HG03460 (cell line): ENCODE data around the gene PLOD3.

Experiments used
- ATAC-seq: cut with Tn5 transposase; IDR thresholded peaks from one replicate; pipeline ENCODE4 v1.9.1; 2021; ENCODE audit not compliant: unreplicated experiment

Gene PLOD3

GRCh38 chr7:101186194-101186593 lies 31.2 kb downstream of the PLOD3 start:
- ATAC-seq: no peak

GRCh38 chr7:101185258-101185839 lies 32.0 kb downstream of the PLOD3 start:
- ATAC-seq: no peak

- no peak for ATAC-seq
Measured at GRCh38 chr7:101180130-101180755, 37.1 kb downstream of the PLOD3 start, which contains the start of gene NAT16. NAT16 (minus strand) TSS chr7:101180293; CDS start chr7:101174807, 5,486 bp downstream.

- no peak for ATAC-seq
Measured at GRCh38 chr7:101179713-101180112, 37.7 kb downstream of the PLOD3 start.

- no peak for ATAC-seq
Measured at GRCh38 chr7:101179117-101179516, 38.3 kb downstream of the PLOD3 start.

GRCh38 chr7:101177644-101178043 lies 39.7 kb downstream of the PLOD3 start:
- ATAC-seq: no peak

- no peak for ATAC-seq
Measured at GRCh38 chr7:101175664-101176063, 41.7 kb downstream of the PLOD3 start.

- ATAC-seq: no peak
Measured at GRCh38 chr7:101174322-101174854, 43.0 kb downstream of the PLOD3 start.

- peak; percentile 58 for ATAC-seq
Measured at GRCh38 chr7:101173752-101174244, 43.6 kb downstream of the PLOD3 start.

- no peak for ATAC-seq
Measured at GRCh38 chr7:101172854-101173751, 44.3 kb downstream of the PLOD3 start.

GRCh38 chr7:101172005-101172853 lies 45.2 kb downstream of the PLOD3 start:
- ATAC-seq: no peak

- no peak for ATAC-seq
Measured at GRCh38 chr7:101171442-101171837, 45.9 kb downstream of the PLOD3 start.

- no peak for ATAC-seq
Measured at GRCh38 chr7:101170617-101171441, 46.6 kb downstream of the PLOD3 start.

GRCh38 chr7:101169838-101170551 lies 47.4 kb downstream of the PLOD3 start:
- no peak for ATAC-seq

- no peak for ATAC-seq
Measured at GRCh38 chr7:101169110-101169837, 48.1 kb downstream of the PLOD3 start.

GRCh38 chr7:101168412-101169049 lies 48.9 kb downstream of the PLOD3 start:
- no peak for ATAC-seq

GRCh38 chr7:101167645-101168411 lies 49.6 kb downstream of the PLOD3 start:
- ATAC-seq: no peak
